WTC11 (cell line): ENCODE data around the gene GABRG3. TPM values are rescaled to one million over a fixed set of nuclear protein-coding genes. Genes with fewer than 3 reads are reported as not detected.

Source experiments
- ATAC-seq: fragments of 200-7000 bp; cut with Tn5 transposase; 2 replicates; pipeline ENCODE4 v1.10.0; 2021; ENCODE audit warnings: mild to moderate bottlenecking, moderate library complexity
- CTCF ChIA-PET: fragments of 300-600 bp; sonication (Branson Sonifier 250); formaldehyde crosslinking; loops from one replicate; lab custom pipeline; 2021; ENCODE audit warnings: antibody characterized with exemption; lab: Charles Lee
- POLR2A ChIA-PET: fragments of 350-600 bp; sonication (Branson Sonifier 250); formaldehyde crosslinking; loops from one replicate; lab custom pipeline; 2021; ENCODE audit warnings: antibody characterized with exemption; lab: Charles Lee
- DNase-seq: peaks from one replicate; pipeline ENCODE4 v3.0.0; 2021; ENCODE audit warnings: low spot score
- H3K27ac Mint-ChIP-seq: 2 replicates; pipeline ENCODE4 v1.8.0; 2021; ENCODE audit warnings: mixed read lengths
- H3K27me3 Mint-ChIP-seq: 2 replicates; pipeline ENCODE4 v1.8.0; 2021; ENCODE audit warnings: low read depth, mild to moderate bottlenecking, moderate library complexity, mixed read lengths
- H3K36me3 Mint-ChIP-seq: 2 replicates; pipeline ENCODE4 v1.8.0; 2021; ENCODE audit warnings: mixed read lengths
- H3K4me1 Mint-ChIP-seq: 2 replicates; pipeline ENCODE4 v1.8.0; 2022; ENCODE audit warnings: mixed read lengths
- H3K4me3 Mint-ChIP-seq: 2 replicates; pipeline ENCODE4 v1.8.0; 2021; ENCODE audit warnings: mild to moderate bottlenecking, moderate library complexity, mixed read lengths
- H3K9me3 Mint-ChIP-seq: 2 replicates; pipeline ENCODE4 v1.8.0; 2021; ENCODE audit warnings: mixed read lengths
- ATF1 ChIP-seq: sonication (generic); formaldehyde crosslinking; IDR thresholded peaks from 2 replicates; pipeline ENCODE4 v1.8.1; 2023; ENCODE audit warnings: mild to moderate bottlenecking, moderate library complexity, missing genetic modification reagents
- FOXJ3 ChIP-seq: sonication (generic); formaldehyde crosslinking; IDR thresholded peaks from 2 replicates; pipeline ENCODE4 v1.9.0; 2021; ENCODE audit warnings: missing genetic modification reagents, mild to moderate bottlenecking, borderline replicate concordance
- FOXK1 ChIP-seq: sonication (generic); formaldehyde crosslinking; IDR thresholded peaks from 2 replicates; pipeline ENCODE4 v1.8.0; 2022; ENCODE audit warnings: mild to moderate bottlenecking, moderate library complexity, missing genetic modification reagents
- JAZF1 ChIP-seq: fragments of 250-450 bp; sonication (Bioruptor Pico); IDR thresholded peaks from 2 replicates; pipeline ENCODE4 v1.9.0; 2021; ENCODE audit warnings: moderate library complexity, mild to moderate bottlenecking, inconsistent platforms
- KAT7 ChIP-seq: sonication (generic); formaldehyde crosslinking; IDR thresholded peaks from 2 replicates; pipeline ENCODE4 v1.8.1; 2023; ENCODE audit warnings: missing genetic modification reagents, mild to moderate bottlenecking, borderline replicate concordance
- PRRX2 ChIP-seq: fragments of 250-450 bp; sonication (Bioruptor Pico); IDR thresholded peaks from 2 replicates; pipeline ENCODE4 v1.8.0; 2021; ENCODE audit warnings: mild to moderate bottlenecking
- SOX15 ChIP-seq: fragments of 250-450 bp; sonication (Bioruptor Pico); IDR thresholded peaks from 2 replicates; pipeline ENCODE4 v1.9.0; 2021; ENCODE audit warnings: mild to moderate bottlenecking
- TP53 ChIP-seq: sonication (generic); formaldehyde crosslinking; IDR thresholded peaks from 2 replicates; pipeline ENCODE4 v1.8.1; 2023; ENCODE audit warnings: mild to moderate bottlenecking, missing genetic modification reagents
- ZNF671 ChIP-seq: fragments of 250-450 bp; sonication (Bioruptor Pico); IDR thresholded peaks from 2 replicates; pipeline ENCODE4 v1.8.0; 2021; ENCODE audit warnings: mild to moderate bottlenecking
- total RNA-seq: library from RNA; stranded (reverse); gene quantifications from 3 replicates; pipeline ENCODE4 v1.2.3, GENCODE V29; 2021
- TF ChIP-seq, protein P1 (sequence below): sonication (generic); formaldehyde crosslinking; IDR thresholded peaks from 2 replicates; pipeline ENCODE4 v1.8.1; 2022; ENCODE audit warnings: missing genetic modification reagents, borderline replicate concordance
- TF ChIP-seq, protein P2 (sequence below): sonication (generic); formaldehyde crosslinking; IDR thresholded peaks from 2 replicates; pipeline ENCODE4 v1.8.0; 2022; ENCODE audit warnings: mild to moderate bottlenecking, missing genetic modification reagents
- TF ChIP-seq, protein P3 (sequence below): sonication (generic); formaldehyde crosslinking; IDR thresholded peaks from 2 replicates; pipeline ENCODE4 v1.8.0; 2023; ENCODE audit warnings: missing genetic modification reagents, mild to moderate bottlenecking, borderline replicate concordance
- TF ChIP-seq, protein P4 (sequence below): sonication (generic); formaldehyde crosslinking; IDR thresholded peaks from 2 replicates; pipeline ENCODE4 v1.8.1; 2022; ENCODE audit warnings: low read depth, missing genetic modification reagents, borderline replicate concordance
- TF ChIP-seq, protein P5 (sequence below): fragments of 200-600 bp; IDR thresholded peaks from 2 replicates; pipeline ENCODE4 v1.8.0; 2022; ENCODE audit warnings: antibody characterized with exemption
- TF ChIP-seq, protein P6 (sequence below): sonication (generic); formaldehyde crosslinking; IDR thresholded peaks from 2 replicates; pipeline ENCODE4 v1.8.1; 2022; ENCODE audit warnings: mild to moderate bottlenecking, moderate library complexity, missing genetic modification reagents
- TF ChIP-seq, protein P7 (sequence below): sonication (generic); formaldehyde crosslinking; IDR thresholded peaks from 2 replicates; pipeline ENCODE4 v1.8.1; 2023; ENCODE audit warnings: mild to moderate bottlenecking, missing genetic modification reagents, moderate library complexity

Gene GABRG3
- total RNA-seq, 1 experiment from 2014 or later: 0.72 TPM

DNA sequence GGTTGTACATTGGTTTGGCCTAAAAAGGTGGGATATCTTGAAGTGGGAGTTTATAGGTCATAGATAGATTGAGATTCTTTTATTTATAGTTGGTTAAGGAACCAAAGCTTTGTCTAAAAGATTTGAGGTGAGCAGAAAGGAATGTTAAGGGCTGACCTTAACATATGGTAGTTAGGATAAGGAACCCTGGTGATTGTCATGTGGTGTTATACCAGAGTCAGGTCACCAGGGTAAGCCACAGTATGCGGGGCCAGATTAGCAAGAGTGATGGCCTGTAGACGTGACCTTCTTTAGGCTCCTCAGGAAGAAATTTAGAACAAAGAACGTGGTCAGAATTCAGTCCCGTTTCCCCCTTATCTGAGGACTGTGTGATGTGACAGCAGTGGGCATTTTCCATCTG is 249.2 kb downstream of the GABRG3 start (continued):
- TF ChIP-seq, protein P1, sequence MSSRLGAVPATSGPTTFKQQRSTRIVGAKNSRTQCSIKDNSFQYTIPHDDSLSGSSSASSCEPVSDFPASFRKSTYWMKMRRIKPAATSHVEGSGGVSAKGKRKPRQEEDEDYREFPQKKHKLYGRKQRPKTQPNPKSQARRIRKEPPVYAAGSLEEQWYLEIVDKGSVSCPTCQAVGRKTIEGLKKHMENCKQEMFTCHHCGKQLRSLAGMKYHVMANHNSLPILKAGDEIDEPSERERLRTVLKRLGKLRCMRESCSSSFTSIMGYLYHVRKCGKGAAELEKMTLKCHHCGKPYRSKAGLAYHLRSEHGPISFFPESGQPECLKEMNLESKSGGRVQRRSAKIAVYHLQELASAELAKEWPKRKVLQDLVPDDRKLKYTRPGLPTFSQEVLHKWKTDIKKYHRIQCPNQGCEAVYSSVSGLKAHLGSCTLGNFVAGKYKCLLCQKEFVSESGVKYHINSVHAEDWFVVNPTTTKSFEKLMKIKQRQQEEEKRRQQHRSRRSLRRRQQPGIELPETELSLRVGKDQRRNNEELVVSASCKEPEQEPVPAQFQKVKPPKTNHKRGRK (CRISPR knock-in tag): no peak
- TF ChIP-seq, protein P2, sequence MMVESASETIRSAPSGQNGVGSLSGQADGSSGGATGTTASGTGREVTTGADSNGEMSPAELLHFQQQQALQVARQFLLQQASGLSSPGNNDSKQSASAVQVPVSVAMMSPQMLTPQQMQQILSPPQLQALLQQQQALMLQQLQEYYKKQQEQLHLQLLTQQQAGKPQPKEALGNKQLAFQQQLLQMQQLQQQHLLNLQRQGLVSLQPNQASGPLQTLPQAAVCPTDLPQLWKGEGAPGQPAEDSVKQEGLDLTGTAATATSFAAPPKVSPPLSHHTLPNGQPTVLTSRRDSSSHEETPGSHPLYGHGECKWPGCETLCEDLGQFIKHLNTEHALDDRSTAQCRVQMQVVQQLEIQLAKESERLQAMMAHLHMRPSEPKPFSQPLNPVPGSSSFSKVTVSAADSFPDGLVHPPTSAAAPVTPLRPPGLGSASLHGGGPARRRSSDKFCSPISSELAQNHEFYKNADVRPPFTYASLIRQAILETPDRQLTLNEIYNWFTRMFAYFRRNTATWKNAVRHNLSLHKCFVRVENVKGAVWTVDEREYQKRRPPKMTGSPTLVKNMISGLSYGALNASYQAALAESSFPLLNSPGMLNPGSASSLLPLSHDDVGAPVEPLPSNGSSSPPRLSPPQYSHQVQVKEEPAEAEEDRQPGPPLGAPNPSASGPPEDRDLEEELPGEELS (CRISPR knock-in tag): no peak
- no peak for TF ChIP-seq JAZF1 (CRISPR knock-in tag)
- TF ChIP-seq, protein P3, sequence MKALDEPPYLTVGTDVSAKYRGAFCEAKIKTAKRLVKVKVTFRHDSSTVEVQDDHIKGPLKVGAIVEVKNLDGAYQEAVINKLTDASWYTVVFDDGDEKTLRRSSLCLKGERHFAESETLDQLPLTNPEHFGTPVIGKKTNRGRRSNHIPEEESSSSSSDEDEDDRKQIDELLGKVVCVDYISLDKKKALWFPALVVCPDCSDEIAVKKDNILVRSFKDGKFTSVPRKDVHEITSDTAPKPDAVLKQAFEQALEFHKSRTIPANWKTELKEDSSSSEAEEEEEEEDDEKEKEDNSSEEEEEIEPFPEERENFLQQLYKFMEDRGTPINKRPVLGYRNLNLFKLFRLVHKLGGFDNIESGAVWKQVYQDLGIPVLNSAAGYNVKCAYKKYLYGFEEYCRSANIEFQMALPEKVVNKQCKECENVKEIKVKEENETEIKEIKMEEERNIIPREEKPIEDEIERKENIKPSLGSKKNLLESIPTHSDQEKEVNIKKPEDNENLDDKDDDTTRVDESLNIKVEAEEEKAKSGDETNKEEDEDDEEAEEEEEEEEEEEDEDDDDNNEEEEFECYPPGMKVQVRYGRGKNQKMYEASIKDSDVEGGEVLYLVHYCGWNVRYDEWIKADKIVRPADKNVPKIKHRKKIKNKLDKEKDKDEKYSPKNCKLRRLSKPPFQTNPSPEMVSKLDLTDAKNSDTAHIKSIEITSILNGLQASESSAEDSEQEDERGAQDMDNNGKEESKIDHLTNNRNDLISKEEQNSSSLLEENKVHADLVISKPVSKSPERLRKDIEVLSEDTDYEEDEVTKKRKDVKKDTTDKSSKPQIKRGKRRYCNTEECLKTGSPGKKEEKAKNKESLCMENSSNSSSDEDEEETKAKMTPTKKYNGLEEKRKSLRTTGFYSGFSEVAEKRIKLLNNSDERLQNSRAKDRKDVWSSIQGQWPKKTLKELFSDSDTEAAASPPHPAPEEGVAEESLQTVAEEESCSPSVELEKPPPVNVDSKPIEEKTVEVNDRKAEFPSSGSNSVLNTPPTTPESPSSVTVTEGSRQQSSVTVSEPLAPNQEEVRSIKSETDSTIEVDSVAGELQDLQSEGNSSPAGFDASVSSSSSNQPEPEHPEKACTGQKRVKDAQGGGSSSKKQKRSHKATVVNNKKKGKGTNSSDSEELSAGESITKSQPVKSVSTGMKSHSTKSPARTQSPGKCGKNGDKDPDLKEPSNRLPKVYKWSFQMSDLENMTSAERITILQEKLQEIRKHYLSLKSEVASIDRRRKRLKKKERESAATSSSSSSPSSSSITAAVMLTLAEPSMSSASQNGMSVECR (CRISPR knock-in tag): no peak
- TF ChIP-seq, protein P4, sequence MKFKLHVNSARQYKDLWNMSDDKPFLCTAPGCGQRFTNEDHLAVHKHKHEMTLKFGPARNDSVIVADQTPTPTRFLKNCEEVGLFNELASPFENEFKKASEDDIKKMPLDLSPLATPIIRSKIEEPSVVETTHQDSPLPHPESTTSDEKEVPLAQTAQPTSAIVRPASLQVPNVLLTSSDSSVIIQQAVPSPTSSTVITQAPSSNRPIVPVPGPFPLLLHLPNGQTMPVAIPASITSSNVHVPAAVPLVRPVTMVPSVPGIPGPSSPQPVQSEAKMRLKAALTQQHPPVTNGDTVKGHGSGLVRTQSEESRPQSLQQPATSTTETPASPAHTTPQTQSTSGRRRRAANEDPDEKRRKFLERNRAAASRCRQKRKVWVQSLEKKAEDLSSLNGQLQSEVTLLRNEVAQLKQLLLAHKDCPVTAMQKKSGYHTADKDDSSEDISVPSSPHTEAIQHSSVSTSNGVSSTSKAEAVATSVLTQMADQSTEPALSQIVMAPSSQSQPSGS (CRISPR knock-in tag): no peak
- TF ChIP-seq, protein P5, sequence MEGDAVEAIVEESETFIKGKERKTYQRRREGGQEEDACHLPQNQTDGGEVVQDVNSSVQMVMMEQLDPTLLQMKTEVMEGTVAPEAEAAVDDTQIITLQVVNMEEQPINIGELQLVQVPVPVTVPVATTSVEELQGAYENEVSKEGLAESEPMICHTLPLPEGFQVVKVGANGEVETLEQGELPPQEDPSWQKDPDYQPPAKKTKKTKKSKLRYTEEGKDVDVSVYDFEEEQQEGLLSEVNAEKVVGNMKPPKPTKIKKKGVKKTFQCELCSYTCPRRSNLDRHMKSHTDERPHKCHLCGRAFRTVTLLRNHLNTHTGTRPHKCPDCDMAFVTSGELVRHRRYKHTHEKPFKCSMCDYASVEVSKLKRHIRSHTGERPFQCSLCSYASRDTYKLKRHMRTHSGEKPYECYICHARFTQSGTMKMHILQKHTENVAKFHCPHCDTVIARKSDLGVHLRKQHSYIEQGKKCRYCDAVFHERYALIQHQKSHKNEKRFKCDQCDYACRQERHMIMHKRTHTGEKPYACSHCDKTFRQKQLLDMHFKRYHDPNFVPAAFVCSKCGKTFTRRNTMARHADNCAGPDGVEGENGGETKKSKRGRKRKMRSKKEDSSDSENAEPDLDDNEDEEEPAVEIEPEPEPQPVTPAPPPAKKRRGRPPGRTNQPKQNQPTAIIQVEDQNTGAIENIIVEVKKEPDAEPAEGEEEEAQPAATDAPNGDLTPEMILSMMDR: no peak
- no peak for TF ChIP-seq FOXK1 (CRISPR knock-in tag)
- TF ChIP-seq, protein P6, sequence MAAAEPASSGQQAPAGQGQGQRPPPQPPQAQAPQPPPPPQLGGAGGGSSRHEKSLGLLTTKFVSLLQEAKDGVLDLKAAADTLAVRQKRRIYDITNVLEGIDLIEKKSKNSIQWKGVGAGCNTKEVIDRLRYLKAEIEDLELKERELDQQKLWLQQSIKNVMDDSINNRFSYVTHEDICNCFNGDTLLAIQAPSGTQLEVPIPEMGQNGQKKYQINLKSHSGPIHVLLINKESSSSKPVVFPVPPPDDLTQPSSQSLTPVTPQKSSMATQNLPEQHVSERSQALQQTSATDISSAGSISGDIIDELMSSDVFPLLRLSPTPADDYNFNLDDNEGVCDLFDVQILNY (CRISPR knock-in tag): no peak
- no peak for TF ChIP-seq FOXJ3

DNA sequence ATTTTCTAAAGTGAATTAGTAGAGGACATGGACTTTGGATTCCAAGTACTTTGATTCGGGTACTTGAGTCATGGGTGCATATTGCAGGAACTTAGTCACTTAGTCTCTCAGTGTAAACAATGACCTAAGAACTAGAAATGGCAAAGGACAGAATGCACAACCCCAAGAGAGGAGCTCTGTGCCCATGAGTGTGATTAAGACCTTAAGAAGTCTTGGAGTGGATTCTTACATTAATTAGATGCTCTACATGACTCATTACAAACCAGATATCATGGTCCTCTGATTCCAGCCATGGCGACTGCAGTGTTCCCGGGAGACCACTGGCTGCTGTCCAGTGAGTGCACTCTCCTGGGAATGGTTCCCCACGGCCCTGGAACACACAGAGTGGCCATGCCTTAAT is 251.5 kb downstream of the GABRG3 start:
- Mint-ChIP-seq H3K36me3 (no peaks in the 10 kb centered on the region), H3K9me3 (peaks cover 2% of the 10 kb centered on the region), H3K4me1 (peaks cover 8% of the 10 kb centered on the region), H3K27ac (no peak overlapping the region), H3K27me3 (no peaks in the 10 kb centered on the region; the same call in 1 of the 2 replicates), H3K4me3 (no peak overlapping the region)
- POLR2A ChIA-PET: no interaction called here
- CTCF ChIA-PET: no interaction called here
- ATAC-seq (no peak), DNase-seq (no peak)
- no peak for TF ChIP-seq ATF1 (CRISPR knock-in tag)
- no peak for TF ChIP-seq KAT7 (CRISPR knock-in tag)
- TF ChIP-seq TP53 (CRISPR knock-in tag): no peak
- no peak for TF ChIP-seq ZNF671 (CRISPR knock-in tag)
- TF ChIP-seq PRRX2 (CRISPR knock-in tag): no peak
- TF ChIP-seq, protein P3 (CRISPR knock-in tag): no peak
- TF ChIP-seq, protein P7, sequence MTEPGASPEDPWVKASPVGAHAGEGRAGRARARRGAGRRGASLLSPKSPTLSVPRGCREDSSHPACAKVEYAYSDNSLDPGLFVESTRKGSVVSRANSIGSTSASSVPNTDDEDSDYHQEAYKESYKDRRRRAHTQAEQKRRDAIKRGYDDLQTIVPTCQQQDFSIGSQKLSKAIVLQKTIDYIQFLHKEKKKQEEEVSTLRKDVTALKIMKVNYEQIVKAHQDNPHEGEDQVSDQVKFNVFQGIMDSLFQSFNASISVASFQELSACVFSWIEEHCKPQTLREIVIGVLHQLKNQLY (CRISPR knock-in tag): no peak
- no peak for TF ChIP-seq SOX15
